GM23338 (cell line): Measurements from ENCODE around the gene JAM3. TPM values are rescaled to one million over a fixed set of nuclear protein-coding genes. Genes with fewer than 3 reads are reported as not detected.

Experiments used
- ATAC-seq: fragments of 200-7000 bp; cut with Tn5 transposase; 3 replicates; pipeline ENCODE4 v1.9.1; 2020
- DNase-seq: peaks from one replicate; pipeline ENCODE4 v3.0.0-alpha.2; 2015; ENCODE audit warnings: low spot score
- H2AFZ ChIP-seq: fragments of 200-600 bp; sonication (generic); 2 replicates; pipeline ENCODE4 v1.8.0; 2016; ENCODE audit warnings: antibody characterized with exemption, mild to moderate bottlenecking, moderate library complexity
- H3F3A ChIP-seq: fragments of 200-600 bp; sonication (generic); replicated peaks from 2 replicates; pipeline ENCODE4 v1.8.0; 2017; ENCODE audit warnings: antibody characterized with exemption, mixed run types, low read depth
- H3K27ac ChIP-seq: fragments of 200-600 bp; sonication (generic); 2 replicates; pipeline ENCODE4 v1.6.1; 2016; ENCODE audit warnings: low read depth
- H3K27me3 ChIP-seq: fragments of 200-600 bp; sonication (generic); 2 replicates; pipeline ENCODE4 v1.8.0; 2016; ENCODE audit warnings: mild to moderate bottlenecking, mixed run types, moderate library complexity; ENCODE audit not compliant: insufficient read depth
- H3K36me3 ChIP-seq: fragments of 200-600 bp; sonication (generic); 2 replicates; pipeline ENCODE4 v1.8.0; 2016; ENCODE audit warnings: mild to moderate bottlenecking; ENCODE audit not compliant: insufficient read depth
- H3K4me1 ChIP-seq: fragments of 200-600 bp; sonication (generic); 2 replicates; pipeline ENCODE4 v1.8.0; 2016; ENCODE audit warnings: mild to moderate bottlenecking, moderate library complexity; ENCODE audit not compliant: insufficient read depth
- H3K4me2 ChIP-seq: fragments of 200-600 bp; sonication (generic); 2 replicates; pipeline ENCODE4 v1.7.1; 2017; ENCODE audit warnings: mixed run types
- H3K4me3 ChIP-seq: fragments of 200-600 bp; sonication (generic); 2 replicates; pipeline ENCODE4 v1.6.1; 2016; ENCODE audit warnings: mixed run types
- H3K79me2 ChIP-seq: fragments of 200-600 bp; sonication (generic); replicated peaks from 2 replicates; pipeline ENCODE4 v1.8.0; 2017; ENCODE audit warnings: mild to moderate bottlenecking; ENCODE audit not compliant: insufficient read depth
- H3K9me2 ChIP-seq: fragments of 200-600 bp; sonication (generic); 2 replicates; pipeline ENCODE4 v1.8.0; 2017; ENCODE audit not compliant: insufficient read depth
- H4K20me1 ChIP-seq: fragments of 200-600 bp; sonication (generic); replicated peaks from 2 replicates; pipeline ENCODE4 v1.8.0; 2017; ENCODE audit warnings: mild to moderate bottlenecking; ENCODE audit not compliant: insufficient read depth
- H3K27ac Mint-ChIP-seq: 2 replicates; pipeline ENCODE4 v1.8.0; 2020; ENCODE audit warnings: inconsistent platforms, mild to moderate bottlenecking, moderate library complexity, mixed read lengths
- H3K27me3 Mint-ChIP-seq: 3 replicates; pipeline ENCODE4 v1.8.0; 2022; ENCODE audit warnings: low read depth, mild to moderate bottlenecking, moderate library complexity, mixed read lengths, inconsistent platforms; ENCODE audit not compliant: insufficient read depth, poor library complexity
- H3K36me3 Mint-ChIP-seq: 3 replicates; pipeline ENCODE4 v1.8.0; 2021; ENCODE audit warnings: low read depth, mild to moderate bottlenecking, inconsistent platforms, moderate library complexity, mixed read lengths
- H3K4me1 Mint-ChIP-seq: 3 replicates; pipeline ENCODE4 v1.8.0; 2020; ENCODE audit warnings: mild to moderate bottlenecking, inconsistent platforms, mixed read lengths
- H3K4me3 Mint-ChIP-seq: 3 replicates; pipeline ENCODE4 v1.8.0; 2021; ENCODE audit warnings: moderate library complexity, mild to moderate bottlenecking, inconsistent platforms, mixed read lengths
- H3K9me3 Mint-ChIP-seq: 3 replicates; pipeline ENCODE4 v1.8.0; 2020; ENCODE audit warnings: moderate library complexity, mild to moderate bottlenecking, inconsistent platforms, mixed read lengths
- CREB1 ChIP-seq: fragments of 250-450 bp; sonication (Bioruptor Pico); IDR thresholded peaks from 2 replicates; pipeline ENCODE4 v1.5.0; 2020; ENCODE audit warnings: low read depth, mild to moderate bottlenecking, moderate library complexity
- CTCF ChIP-seq, 2 experiments: fragments of 200-600 bp in 1 of 2; sonication (generic) in 1 of 2; conservative IDR thresholded peaks; 2 replicates each; pipeline versions ENCODE4 v1.5.1 to v1.6.1; 2016 to 2017; ENCODE audit warnings: antibody characterized with exemption in 2 of 2, low read depth in 2 of 2, mild to moderate bottlenecking in 2 of 2, moderate library complexity in 1 of 2
- EZH2 ChIP-seq: fragments of 200-600 bp; sonication (generic); IDR thresholded peaks from one replicate; pipeline ENCODE4 v1.8.0; 2017; ENCODE audit warnings: antibody characterized with exemption, mild to moderate bottlenecking, low read depth; ENCODE audit not compliant: unreplicated experiment
- EZH2phosphoT487 ChIP-seq: fragments of 200-600 bp; sonication (generic); IDR thresholded peaks from one replicate; pipeline ENCODE4 v1.8.1; 2018; ENCODE audit warnings: antibody characterized with exemption; ENCODE audit not compliant: unreplicated experiment
- JUNB ChIP-seq: IDR thresholded peaks from one replicate; pipeline ENCODE4 v1.6.1; 2016; ENCODE audit warnings: antibody characterized with exemption; ENCODE audit not compliant: unreplicated experiment
- NANOG ChIP-seq: IDR thresholded peaks from 2 replicates; pipeline ENCODE4 v1.6.1; 2016; ENCODE audit warnings: antibody characterized with exemption, borderline replicate concordance
- POLR2AphosphoS5 ChIP-seq: IDR thresholded peaks from 2 replicates; pipeline ENCODE4 v1.6.1; 2016; ENCODE audit warnings: antibody characterized with exemption, low read depth
- STAT1 ChIP-seq: IDR thresholded peaks from one replicate; pipeline ENCODE4 v1.6.1; 2016; ENCODE audit warnings: antibody characterized with exemption; ENCODE audit not compliant: unreplicated experiment
- ZNF114 ChIP-seq: fragments of 250-450 bp; sonication (Bioruptor Pico); IDR thresholded peaks from 2 replicates; pipeline ENCODE4 v1.5.0; 2020; ENCODE audit warnings: mild to moderate bottlenecking, moderate library complexity
- ZNF331 ChIP-seq: fragments of 250-450 bp; sonication (Bioruptor Pico); IDR thresholded peaks from 2 replicates; pipeline ENCODE4 v1.5.0; 2020; ENCODE audit warnings: low read depth, mild to moderate bottlenecking, moderate library complexity
- polyA plus RNA-seq: library from polyadenylated mRNA; unstranded; fragments of >200 nt; fragmentation: Nextera tagmentation; extraction: Ambion mirVana; gene quantifications from 2 replicates; pipeline ENCODE4 v1.2.1, GENCODE V29; 2016
- total RNA-seq: library from RNA; depleted of rRNA; stranded (reverse); fragments of >200 nt; shearing (Covaris generic); gene quantifications from 2 replicates; pipeline ENCODE4 v1.2.3, GENCODE V29; 2014
- TF ChIP-seq, protein P1 (sequence below): fragments of 250-450 bp; sonication (Bioruptor Pico); IDR thresholded peaks from 2 replicates; pipeline ENCODE4 v1.5.0; 2020; ENCODE audit warnings: mild to moderate bottlenecking, moderate library complexity
- TF ChIP-seq, protein P2 (sequence below): IDR thresholded peaks from 2 replicates; pipeline ENCODE4 v1.6.1; 2016; ENCODE audit warnings: antibody characterized with exemption
- TF ChIP-seq, protein P3 (sequence below): IDR thresholded peaks from one replicate; pipeline ENCODE4 v1.6.1; 2018; ENCODE audit warnings: antibody characterized with exemption; ENCODE audit not compliant: unreplicated experiment

Gene JAM3
- total and polyA plus RNA-seq, 2 experiments from 2014 or later, result 14.1 to 41.5 TPM

DNA sequence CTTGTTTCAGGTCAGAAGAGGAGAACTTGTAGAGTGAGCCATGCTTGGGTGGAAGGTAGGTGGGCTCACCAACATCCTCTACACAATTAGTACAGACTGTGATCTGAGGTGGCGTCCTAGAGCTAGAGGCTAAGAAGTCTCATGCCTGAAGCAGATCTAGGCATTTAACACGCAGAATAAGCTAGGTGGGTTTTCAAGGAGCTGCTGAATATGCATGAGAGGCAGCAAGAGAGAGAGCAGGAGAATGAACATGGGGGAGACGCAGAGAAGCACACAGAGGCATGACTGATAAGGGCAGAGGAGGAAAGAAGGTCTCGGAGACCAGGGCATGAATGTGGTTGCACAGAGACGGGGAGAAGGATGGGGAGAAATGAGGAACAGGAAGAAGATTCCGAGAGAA, 36.8 kb upstream of the JAM3 start:
- H3K4me3 Mint-ChIP-seq, result no peak overlapping the region
- Histone ChIP-seq H3K27me3 (no peaks in the 10 kb centered on the region; the same call in 1 of the 2 replicates), H3K4me1 (peaks cover 19% of the 10 kb centered on the region), H3F3A (peaks cover 13% of the 10 kb centered on the region; the same call in 1 of the 2 replicates), H3K9me2 (no peaks in the 10 kb centered on the region), H2AFZ (no peak overlapping the region; the same call in 1 of the 2 replicates), H4K20me1 (no peaks in the 10 kb centered on the region; the same call in 1 of the 2 replicates), H3K27ac (no peak overlapping the region), H3K4me3 (no peak overlapping the region), H3K4me2 (no peak overlapping the region), H3K36me3 (no peaks in the 10 kb centered on the region), H3K79me2 (no peaks in the 10 kb centered on the region)
- peaks cover 33% of the 10 kb centered on the region for H3K27me3 Mint-ChIP-seq
- no peak overlapping the region for H3K27ac Mint-ChIP-seq
- ATAC-seq (no peak), DNase-seq (no peak)
- H3K36me3 Mint-ChIP-seq, result no peaks in the 10 kb centered on the region
- H3K4me1 Mint-ChIP-seq, result peaks cover 42% of the 10 kb centered on the region
- TF ChIP-seq CTCF (conservative IDR thresholded peaks at IDR 0.05; ENCODE audit: low read depth in 2 of 2) (no peak), NANOG (no peak), STAT1 (no peak), EZH2phosphoT487 (no peak), EZH2 (no peak), JUNB (no peak), ZNF331 (CRISPR knock-in tag) (no peak), ZNF114 (CRISPR knock-in tag) (no peak), CREB1 (CRISPR knock-in tag) (no peak), POLR2AphosphoS5 (no peak)
- TF ChIP-seq, protein P1, sequence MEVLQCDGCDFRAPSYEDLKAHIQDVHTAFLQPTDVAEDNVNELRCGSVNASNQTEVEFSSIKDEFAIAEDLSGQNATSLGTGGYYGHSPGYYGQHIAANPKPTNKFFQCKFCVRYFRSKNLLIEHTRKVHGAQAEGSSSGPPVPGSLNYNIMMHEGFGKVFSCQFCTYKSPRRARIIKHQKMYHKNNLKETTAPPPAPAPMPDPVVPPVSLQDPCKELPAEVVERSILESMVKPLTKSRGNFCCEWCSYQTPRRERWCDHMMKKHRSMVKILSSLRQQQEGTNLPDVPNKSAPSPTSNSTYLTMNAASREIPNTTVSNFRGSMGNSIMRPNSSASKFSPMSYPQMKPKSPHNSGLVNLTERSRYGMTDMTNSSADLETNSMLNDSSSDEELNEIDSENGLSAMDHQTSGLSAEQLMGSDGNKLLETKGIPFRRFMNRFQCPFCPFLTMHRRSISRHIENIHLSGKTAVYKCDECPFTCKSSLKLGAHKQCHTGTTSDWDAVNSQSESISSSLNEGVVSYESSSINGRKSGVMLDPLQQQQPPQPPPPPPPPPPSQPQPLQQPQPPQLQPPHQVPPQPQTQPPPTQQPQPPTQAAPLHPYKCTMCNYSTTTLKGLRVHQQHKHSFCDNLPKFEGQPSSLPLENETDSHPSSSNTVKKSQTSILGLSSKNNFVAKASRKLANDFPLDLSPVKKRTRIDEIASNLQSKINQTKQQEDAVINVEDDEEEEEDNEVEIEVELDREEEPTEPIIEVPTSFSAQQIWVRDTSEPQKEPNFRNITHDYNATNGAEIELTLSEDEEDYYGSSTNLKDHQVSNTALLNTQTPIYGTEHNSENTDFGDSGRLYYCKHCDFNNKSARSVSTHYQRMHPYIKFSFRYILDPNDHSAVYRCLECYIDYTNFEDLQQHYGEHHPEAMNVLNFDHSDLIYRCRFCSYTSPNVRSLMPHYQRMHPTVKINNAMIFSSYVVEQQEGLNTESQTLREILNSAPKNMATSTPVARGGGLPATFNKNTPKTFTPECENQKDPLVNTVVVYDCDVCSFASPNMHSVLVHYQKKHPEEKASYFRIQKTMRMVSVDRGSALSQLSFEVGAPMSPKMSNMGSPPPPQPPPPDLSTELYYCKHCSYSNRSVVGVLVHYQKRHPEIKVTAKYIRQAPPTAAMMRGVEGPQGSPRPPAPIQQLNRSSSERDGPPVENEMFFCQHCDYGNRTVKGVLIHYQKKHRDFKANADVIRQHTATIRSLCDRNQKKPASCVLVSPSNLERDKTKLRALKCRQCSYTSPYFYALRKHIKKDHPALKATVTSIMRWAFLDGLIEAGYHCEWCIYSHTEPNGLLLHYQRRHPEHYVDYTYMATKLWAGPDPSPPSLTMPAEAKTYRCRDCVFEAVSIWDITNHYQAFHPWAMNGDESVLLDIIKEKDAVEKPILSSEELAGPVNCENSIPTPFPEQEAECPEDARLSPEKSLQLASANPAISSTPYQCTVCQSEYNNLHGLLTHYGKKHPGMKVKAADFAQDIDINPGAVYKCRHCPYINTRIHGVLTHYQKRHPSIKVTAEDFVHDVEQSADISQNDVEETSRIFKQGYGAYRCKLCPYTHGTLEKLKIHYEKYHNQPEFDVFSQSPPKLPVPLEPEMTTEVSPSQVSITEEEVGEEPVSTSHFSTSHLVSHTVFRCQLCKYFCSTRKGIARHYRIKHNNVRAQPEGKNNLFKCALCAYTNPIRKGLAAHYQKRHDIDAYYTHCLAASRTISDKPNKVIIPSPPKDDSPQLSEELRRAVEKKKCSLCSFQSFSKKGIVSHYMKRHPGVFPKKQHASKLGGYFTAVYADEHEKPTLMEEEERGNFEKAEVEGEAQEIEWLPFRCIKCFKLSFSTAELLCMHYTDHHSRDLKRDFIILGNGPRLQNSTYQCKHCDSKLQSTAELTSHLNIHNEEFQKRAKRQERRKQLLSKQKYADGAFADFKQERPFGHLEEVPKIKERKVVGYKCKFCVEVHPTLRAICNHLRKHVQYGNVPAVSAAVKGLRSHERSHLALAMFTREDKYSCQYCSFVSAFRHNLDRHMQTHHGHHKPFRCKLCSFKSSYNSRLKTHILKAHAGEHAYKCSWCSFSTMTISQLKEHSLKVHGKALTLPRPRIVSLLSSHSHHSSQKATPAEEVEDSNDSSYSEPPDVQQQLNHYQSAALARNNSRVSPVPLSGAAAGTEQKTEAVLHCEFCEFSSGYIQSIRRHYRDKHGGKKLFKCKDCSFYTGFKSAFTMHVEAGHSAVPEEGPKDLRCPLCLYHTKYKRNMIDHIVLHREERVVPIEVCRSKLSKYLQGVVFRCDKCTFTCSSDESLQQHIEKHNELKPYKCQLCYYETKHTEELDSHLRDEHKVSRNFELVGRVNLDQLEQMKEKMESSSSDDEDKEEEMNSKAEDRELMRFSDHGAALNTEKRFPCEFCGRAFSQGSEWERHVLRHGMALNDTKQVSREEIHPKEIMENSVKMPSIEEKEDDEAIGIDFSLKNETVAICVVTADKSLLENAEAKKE (CRISPR knock-in tag), result no peak
- TF ChIP-seq, protein P2, sequence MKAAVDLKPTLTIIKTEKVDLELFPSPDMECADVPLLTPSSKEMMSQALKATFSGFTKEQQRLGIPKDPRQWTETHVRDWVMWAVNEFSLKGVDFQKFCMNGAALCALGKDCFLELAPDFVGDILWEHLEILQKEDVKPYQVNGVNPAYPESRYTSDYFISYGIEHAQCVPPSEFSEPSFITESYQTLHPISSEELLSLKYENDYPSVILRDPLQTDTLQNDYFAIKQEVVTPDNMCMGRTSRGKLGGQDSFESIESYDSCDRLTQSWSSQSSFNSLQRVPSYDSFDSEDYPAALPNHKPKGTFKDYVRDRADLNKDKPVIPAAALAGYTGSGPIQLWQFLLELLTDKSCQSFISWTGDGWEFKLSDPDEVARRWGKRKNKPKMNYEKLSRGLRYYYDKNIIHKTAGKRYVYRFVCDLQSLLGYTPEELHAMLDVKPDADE, result no peak
- TF ChIP-seq, protein P3, sequence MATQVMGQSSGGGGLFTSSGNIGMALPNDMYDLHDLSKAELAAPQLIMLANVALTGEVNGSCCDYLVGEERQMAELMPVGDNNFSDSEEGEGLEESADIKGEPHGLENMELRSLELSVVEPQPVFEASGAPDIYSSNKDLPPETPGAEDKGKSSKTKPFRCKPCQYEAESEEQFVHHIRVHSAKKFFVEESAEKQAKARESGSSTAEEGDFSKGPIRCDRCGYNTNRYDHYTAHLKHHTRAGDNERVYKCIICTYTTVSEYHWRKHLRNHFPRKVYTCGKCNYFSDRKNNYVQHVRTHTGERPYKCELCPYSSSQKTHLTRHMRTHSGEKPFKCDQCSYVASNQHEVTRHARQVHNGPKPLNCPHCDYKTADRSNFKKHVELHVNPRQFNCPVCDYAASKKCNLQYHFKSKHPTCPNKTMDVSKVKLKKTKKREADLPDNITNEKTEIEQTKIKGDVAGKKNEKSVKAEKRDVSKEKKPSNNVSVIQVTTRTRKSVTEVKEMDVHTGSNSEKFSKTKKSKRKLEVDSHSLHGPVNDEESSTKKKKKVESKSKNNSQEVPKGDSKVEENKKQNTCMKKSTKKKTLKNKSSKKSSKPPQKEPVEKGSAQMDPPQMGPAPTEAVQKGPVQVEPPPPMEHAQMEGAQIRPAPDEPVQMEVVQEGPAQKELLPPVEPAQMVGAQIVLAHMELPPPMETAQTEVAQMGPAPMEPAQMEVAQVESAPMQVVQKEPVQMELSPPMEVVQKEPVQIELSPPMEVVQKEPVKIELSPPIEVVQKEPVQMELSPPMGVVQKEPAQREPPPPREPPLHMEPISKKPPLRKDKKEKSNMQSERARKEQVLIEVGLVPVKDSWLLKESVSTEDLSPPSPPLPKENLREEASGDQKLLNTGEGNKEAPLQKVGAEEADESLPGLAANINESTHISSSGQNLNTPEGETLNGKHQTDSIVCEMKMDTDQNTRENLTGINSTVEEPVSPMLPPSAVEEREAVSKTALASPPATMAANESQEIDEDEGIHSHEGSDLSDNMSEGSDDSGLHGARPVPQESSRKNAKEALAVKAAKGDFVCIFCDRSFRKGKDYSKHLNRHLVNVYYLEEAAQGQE, result no peak
- no peaks in the 10 kb centered on the region for H3K9me3 Mint-ChIP-seq
